ENCODE results near the gene BAG3.
"Not testable (repeated sequence)": the region's sequence is repeated elsewhere in the genome, so short reads cannot be mapped to it uniquely, and the experiment has no call there.

Gene BAG3

DNA sequence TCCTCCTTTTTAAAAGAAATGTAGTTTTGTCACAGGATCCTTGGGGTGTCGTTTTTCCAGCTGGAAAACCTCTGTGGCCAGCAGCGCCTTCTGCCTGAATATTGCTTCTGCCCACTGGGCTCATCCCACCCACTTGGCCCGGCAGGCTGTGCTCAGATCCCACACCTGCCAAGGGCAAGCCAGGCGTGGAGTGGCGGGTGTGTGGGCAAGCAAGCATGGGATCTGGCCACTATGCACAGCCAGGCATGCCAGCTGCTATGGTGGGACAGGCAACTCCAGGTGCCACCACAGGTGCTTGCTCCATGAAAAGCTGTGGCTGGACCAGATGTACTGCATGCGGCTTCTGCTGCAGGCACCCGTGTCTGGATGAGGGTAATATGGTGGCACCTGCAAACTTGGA lies 43.4 kb downstream of the BAG3 start:
- DNase-seq: no peak

- DNase-seq: no peak
Measured at GRCh38 chr10:119700321-119700954, 49.3 kb downstream of the BAG3 start.

DNA sequence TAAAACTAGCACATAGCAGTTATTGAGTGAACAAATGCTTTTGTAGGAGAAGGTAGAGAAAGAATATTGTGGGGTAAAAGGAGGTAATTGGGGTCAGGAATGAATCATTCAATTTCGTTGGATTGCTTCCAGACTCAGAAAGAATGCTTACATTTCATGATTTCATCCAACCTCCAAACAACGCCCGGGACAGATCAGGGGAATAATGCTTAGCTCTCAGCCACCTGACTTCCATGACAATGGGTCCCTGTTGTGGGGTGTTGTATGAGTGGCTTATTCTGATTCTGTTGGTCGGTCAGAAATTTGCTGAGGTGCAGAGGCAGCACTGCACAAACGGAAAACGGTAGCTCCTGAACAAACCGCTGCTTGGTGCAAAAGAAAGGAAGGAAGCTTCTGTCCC lies 50.7 kb downstream of the BAG3 start:
- no peak for DNase-seq

- DNase-seq: no peak
Measured at GRCh38 chr10:119702583-119702982, 51.4 kb downstream of the BAG3 start.

- DNase-seq: no peak
Measured at GRCh38 chr10:119703903-119704508, 52.8 kb downstream of the BAG3 start.

DNA sequence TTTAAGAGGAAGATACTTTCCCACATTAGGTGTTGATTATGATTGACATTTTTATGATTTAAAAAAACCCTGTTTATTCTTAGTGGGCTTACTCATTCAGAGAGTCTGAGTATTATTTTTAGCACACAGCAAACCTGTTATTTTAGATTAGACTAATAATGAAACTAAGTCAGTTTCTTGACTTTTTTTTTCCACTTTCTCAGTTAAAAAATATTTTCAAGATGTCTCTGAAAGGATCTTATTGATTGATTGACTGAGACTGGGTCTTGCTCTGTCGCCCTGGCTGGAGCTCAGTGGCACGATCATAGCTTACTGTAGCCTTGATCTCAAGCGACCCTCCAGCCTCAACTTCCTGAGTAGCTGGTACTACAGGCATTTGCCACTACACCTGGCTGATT lies 54.3 kb downstream of the BAG3 start:
- DNase-seq: no peak

DNA sequence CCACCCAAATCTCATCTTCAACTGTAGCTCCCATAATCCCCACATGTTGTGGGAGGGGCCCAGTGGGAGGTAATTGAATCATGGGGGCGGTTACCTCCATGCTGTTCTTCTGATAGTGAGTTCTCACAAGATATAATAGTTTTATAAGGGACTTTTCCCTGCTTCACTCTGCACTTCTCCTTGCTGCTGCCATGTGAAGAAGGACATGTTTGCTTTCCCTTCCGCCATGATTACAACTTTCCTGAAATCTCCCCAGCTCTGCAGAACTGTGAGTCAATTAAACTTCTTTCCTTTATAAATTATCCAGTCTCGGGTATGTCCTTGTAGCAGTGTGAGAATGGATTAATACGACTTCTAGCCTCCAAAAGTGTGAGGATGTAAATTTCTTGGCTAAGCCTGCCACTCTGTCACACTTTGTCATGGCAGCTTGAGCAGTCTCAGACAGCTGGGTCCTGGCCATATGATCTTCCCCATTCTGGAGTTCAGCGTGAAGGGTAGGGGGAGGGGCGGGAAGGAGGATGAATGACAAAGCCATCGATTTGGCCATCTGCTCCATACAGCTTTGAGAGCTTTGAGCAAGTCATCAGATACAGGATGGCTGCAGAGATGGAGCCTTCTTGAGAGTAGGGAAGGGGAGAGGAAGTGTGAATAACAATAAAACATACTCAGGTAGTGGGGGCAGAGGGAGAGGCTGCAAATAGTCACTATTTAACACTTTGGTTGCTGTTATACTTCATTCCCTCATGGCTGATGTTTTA lies 55.5 kb downstream of the BAG3 start:
- no peak for DNase-seq

DNA sequence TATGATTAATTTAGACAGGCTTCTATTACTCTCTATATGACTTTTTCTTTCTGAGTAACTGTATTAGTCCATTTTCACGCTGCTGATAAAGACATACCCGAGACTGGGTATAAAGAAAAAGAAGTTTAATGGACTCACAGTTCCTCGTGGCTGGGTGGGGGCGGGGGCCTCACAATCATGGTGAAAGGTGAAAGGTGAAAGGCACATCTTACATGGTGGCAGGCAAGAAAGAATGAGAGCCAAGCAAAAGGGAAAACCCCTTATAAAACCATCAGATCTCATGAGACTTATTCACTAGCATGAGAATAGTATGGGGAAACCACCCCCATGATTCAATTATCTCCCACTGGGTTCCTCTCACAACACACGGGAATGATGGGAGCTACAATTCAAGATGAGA lies 56.2 kb downstream of the BAG3 start:
- DNase-seq: not testable (repeated sequence)

DNA sequence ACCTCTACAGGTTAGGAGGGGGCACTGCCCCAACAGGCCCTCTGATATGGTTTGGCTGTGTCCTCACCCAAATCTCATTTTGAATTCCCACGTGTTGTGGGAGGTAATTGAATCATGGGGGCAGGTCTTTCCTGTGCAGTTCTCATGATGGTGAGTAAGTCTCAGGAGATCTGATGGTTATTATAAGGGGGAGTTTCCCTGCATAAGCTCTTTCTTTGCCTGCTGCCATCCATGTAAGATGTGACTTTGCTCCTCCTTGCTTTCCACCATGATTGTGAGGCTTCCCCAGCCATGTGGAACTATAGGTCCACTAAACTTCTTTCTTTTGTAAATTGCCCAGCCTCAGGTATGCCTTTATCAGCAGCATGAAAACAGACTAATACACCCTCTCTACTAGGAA lies 59.8 kb downstream of the BAG3 start:
- DNase-seq: not testable (repeated sequence)

DNA sequence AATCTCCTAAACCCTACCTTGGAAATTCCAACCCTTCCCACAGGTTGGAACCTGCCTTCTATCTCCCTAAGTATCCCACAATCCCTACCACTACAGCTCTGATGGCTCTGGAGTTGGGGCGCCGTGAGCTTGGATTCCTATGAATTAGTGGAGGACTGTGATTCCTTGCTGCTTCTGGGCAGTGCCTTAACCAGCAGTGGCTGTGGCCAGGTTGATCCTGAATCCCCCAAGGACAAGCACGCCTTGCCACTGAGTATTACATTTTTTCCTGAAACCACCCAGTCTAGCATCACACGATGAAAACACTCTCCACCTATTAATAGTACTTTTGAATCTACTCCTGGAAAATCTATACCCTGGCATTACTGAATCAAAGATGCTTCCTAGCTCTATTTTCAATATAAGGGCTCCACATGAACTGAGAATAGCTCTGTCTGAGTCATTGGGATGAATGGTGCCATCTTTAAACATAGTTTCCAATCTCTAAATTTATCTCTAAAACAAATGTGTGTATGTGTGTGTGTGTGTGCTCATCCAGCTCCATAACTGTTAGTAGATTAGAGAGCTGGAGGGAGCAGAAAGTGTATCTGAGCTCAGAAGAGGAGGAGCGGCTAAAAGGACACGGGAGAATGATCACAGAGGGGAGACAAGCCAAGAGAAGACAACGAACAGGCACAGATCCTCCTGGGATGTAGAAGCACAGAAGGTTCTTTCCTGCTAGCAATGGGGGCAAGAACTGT lies 62.7 kb downstream of the BAG3 start:
- DNase-seq: no peak

DNA sequence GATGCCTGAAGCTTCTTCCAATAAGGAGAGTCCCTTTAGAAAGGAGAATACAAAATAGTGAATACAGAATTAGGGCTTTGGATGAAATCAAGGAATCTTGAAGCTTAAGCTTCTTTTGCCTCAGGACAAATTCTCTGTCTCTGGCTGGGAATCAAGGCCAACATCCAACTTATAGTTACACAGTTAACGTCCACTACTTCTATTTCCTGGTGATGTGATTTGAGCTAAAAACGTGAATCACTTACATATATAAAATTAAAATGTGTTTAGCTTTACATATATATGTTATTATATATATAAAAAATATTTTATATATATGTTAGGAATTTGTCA lies 63.3 kb downstream of the BAG3 start:
- no peak for DNase-seq

DNA sequence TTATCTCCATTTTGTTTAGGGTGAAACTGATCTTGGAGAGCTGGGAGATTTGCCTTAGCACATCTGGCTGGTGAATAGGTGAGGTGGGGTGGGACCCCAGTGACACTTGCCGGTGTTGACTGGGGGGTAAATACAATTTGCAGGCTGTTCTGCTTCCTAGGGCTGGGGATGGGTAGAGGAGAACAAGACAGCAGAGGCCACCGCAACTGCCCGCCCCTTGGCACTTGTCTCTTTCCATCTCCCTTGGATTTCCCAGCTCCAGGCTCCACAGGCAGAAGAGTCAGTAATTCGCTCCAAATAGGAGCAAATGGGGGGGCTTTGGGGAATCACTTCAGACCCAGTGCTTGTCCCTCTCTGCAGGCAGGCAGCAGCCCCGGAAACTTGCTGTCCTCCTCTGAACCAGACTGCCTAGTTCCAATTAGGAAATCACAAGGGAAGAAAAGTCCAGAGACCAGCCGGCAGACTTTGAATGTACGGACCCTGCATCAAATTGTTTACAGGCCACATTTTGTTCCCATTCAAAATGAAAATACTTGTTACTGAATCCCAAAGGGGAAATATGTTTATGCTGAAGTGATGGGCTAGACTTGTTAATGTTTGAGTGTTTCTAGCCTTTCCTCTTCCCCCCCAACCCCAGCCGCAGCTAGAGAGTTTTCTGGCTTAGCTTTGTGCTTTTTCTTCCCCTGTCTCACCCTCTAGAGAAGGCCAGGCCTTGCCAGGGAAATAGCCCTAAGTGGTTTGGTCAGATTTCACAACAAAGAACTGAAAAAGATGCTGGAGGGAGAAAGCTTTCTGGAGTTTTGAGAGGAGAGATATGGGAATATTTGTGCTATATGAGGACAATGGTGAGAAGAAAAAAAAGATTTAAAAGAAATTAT lies 64.7 kb downstream of the BAG3 start:
- DNase-seq: no peak

GRCh38 chr10:119723161-119723560 lies 72.0 kb downstream of the BAG3 start:
- DNase-seq: no peak

GRCh38 chr10:119723624-119724023 lies 72.4 kb downstream of the BAG3 start:
- DNase-seq: no peak

DNA sequence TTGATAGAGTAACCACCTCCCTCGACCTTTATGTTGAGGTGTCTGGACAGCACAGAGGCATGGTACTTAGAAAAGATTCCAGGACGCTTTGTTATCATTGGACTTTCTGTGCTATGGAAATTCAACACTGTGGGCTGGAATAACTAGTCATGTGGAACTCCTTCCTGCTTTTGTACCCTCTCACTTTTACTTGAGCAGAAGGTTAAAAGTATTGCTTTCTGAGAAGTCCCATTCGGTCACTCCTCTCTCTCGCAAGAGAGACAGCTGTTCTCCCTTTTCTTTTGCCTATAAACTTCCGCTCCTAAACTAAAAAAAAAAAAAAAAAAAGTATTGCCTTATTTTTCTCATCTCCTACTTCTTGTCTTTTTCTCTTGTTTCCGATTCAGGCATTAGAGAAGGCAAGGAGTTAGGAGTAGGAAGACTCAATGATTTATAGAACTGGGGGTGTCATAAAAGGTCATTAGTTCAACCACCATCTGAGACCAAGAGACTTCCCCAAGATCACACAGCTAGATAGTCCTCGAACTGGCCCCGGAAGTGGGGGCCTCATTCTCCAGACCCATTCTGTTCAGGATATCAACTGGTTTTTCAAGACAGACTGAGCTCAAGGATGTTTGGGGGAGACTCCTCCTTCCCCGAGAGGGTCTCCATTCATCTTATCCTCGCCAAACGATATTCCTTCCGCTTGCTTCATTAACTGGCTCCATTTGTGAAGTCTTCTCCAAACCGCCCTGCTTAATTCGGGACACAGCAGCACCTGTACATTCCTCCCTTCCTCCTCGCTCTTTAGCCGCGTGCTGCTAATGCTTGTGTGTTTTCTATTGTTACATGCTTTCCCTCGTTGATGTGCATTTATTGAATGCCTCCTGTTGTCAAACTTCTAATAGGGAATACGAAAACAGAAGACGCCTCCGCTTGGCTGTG lies 73.7 kb downstream of the BAG3 start:
- no peak for DNase-seq

GRCh38 chr10:119725517-119725827 lies 74.3 kb downstream of the BAG3 start:
- no peak for DNase-seq

GRCh38 chr10:119725828-119726675 lies 74.9 kb downstream of the BAG3 start, which contains the start of gene INPP5F:
Gene INPP5F (plus strand): TSS chr10:119726050. CDS start chr10:119726263, 213 bp downstream.
- DNase-seq: peak; percentile 99

- DNase-seq: no peak
Measured at GRCh38 chr10:119726676-119727261, 75.6 kb downstream of the BAG3 start.
